Ovary (tissue), 9 donors: ENCODE measurements around the gene CST2. TPM values are rescaled to one million over a fixed set of nuclear protein-coding genes. Genes with fewer than 3 reads are reported as not detected.
"Not testable (repeated sequence)": the region's sequence is repeated elsewhere in the genome, so short reads cannot be mapped to it uniquely, and the experiment has no call there.

Experiments
- DNase-seq, 5 donors: peaks; one replicate each; pipeline ENCODE4 v3.0.0-alpha.2; 2019 to 2020
- H3K27ac ChIP-seq, 2 donors: fragments of 200-600 bp; one replicate each; pipeline versions ENCODE4 v1.5.1 to v1.8.0; 2019 to 2022
- H3K27me3 ChIP-seq: fragments of 200-600 bp; one replicate; pipeline ENCODE4 v1.8.0; 2022
- H3K36me3 ChIP-seq: fragments of 200-600 bp; sonication (generic); one replicate; pipeline ENCODE4 v1.5.1; 2019
- H3K4me1 ChIP-seq: one replicate; pipeline ENCODE4 v1.8.1; 2013; ENCODE audit warnings: mild to moderate bottlenecking, moderate library complexity; ENCODE audit not compliant: insufficient read depth
- H3K4me3 ChIP-seq: fragments of 200-600 bp; sonication (generic); one replicate; pipeline ENCODE4 v1.5.1; 2017
- H3K9me3 ChIP-seq, 2 donors: fragments of 200-600 bp in 1 of 2; sonication (generic) in 1 of 2; one replicate each; pipeline versions ENCODE4 v1.5.1 to v1.8.1; 2013 to 2019; ENCODE audit warnings: mild to moderate bottlenecking in 1 of 2, moderate library complexity in 1 of 2
- CTCF ChIP-seq, 3 donors: fragments of 450-650 bp in 2 of 3; fragments of 200-600 bp in 1 of 3; IDR thresholded peaks; one replicate each; pipeline versions ENCODE4 v1.5.1 to v1.8.0; 2016 to 2022; ENCODE audit warnings: antibody characterized with exemption in 3 of 3, mild to moderate bottlenecking in 1 of 3
- EP300 ChIP-seq: sonication (generic); formaldehyde crosslinking; IDR thresholded peaks from one replicate; pipeline ENCODE4 v1.6.1; 2017; ENCODE audit warnings: antibody characterized with exemption
- POLR2A ChIP-seq: fragments of 450-650 bp; IDR thresholded peaks from one replicate; pipeline ENCODE4 v1.6.1; 2017; ENCODE audit warnings: antibody characterized with exemption, mild to moderate bottlenecking, moderate library complexity
- WGBS, 3 donors: extraction: QIAGEN DNeasy Blood & Tissue Kit in 1 of 3; methylation state at CpG; one replicate each; pipeline versions ENCODE4 v1.1.5 to v1.1.7; 2013 to 2017; 5-methylcytosine and 5-hydroxymethylcytosine counted together
- intact Hi-C, 4 donors: fragments of 100-400 bp; cut with DNase I; formaldehyde crosslinking; loops; one replicate each; pipeline versions ENCODE4 v1.11.0 to v1.15.1; 2022 to 2023
- polyA plus RNA-seq, 2 donors: library from polyadenylated mRNA; stranded (reverse); fragments of 200-250 nt in 1 of 2; fragments of 350-450 nt in 1 of 2; fragmentation: Illumina TruSeq in 1 of 2; extraction: RNeasy Lipid Tissue Mini Kit (QIAGEN cat#74804) in 1 of 2; gene quantifications; one replicate each; pipeline ENCODE4 v1.2.3, GENCODE V29; 2013 to 2014
- total RNA-seq, 7 donors: library from RNA; depleted of rRNA in 2 of 7; stranded (reverse); fragments of >200 nt in 2 of 7; fragmentation: NEBNext Ultra II Directional in 3 of 7; extraction: Animal tissue kit (Norgen Biotek cat#: 25700) in 3 of 7; gene quantifications; one replicate each; pipeline versions ENCODE4 v1.1.0 to v1.2.4, GENCODE V29; 2016 to 2023
- donor health status: DM: no; HTN: no; CAD: no; lungs with moderate emphysema.
- donor health status: DM: no; HTN: no; CAD: no.
- donor health status: Bipolar disorder and iron deficiency.
- donor health status: DM: yes; HTN: yes; CAD: no.
- donor health status: DM: no; HTN: no; CAD: no.
- donor health status: DM: yes; HTN: yes; CAD: no.

The CST2 gene
- total and polyA plus RNA-seq, 9 donors: 0.28 TPM; not detected in 8

- Histone ChIP-seq H3K27me3 (no peaks in the 10 kb centered on the region), H3K4me1 (no peaks in the 10 kb centered on the region), H3K9me3 (no peaks in the 10 kb centered on the region), H3K4me3 (no peak overlapping the region), H3K36me3 (no peaks in the 10 kb centered on the region), H3K27ac (no peak overlapping the region)
- TF ChIP-seq POLR2A: no peak
- TF ChIP-seq CTCF (IDR thresholded peaks at IDR 0.05): no peak
- TF ChIP-seq EP300: no peak
- no peak for DNase-seq
- WGBS, 3 donors: 36 to 62% (median 40%) methylated on average over 3 of the region's 3 CpGs
- intact Hi-C loops: no loop called here
Measured at GRCh38 chr20:23832775-23833513, 6.4 kb upstream of the CST2 start.

- H3K27me3 ChIP-seq, H3K9me3 ChIP-seq, H3K4me3 ChIP-seq, DNase-seq, H3K27ac ChIP-seq, H3K36me3 ChIP-seq, intact Hi-C loops, H3K4me1 ChIP-seq: not testable (repeated sequence)
- 49 to 54% (median 49%) methylated on average over 3 of the region's 3 CpGs for WGBS, 3 donors
Measured at GRCh38 chr20:23831961-23832360, 5.4 kb upstream of the CST2 start.

- no peak for DNase-seq
- H3K27ac ChIP-seq: no peak overlapping the region
- no peak overlapping the region for H3K4me3 ChIP-seq
Measured at GRCh38 chr20:23823621-23824324, 2.8 kb downstream of the CST2 start.

GRCh38 chr20:23823111-23823510 lies 3.4 kb downstream of the CST2 start:
- TF ChIP-seq POLR2A: no peak
- TF ChIP-seq CTCF (IDR thresholded peaks at IDR 0.05): no peak
- TF ChIP-seq EP300: no peak
- Histone ChIP-seq H3K27me3 (no peaks in the 10 kb centered on the region), H3K4me3 (no peak overlapping the region), H3K9me3 (no peaks in the 10 kb centered on the region), H3K36me3 (no peaks in the 10 kb centered on the region), H3K4me1 (no peaks in the 10 kb centered on the region), H3K27ac (no peak overlapping the region)
- intact Hi-C loops: no loop called here
- WGBS, 3 donors: 32 to 38% (median 36%) methylated on average over 5 of the region's 5 CpGs
- no peak for DNase-seq

More at GRCh38 chr20:23823621-23824324, 2.8 kb downstream of the CST2 start:
- Histone ChIP-seq H3K4me1 (no peaks in the 10 kb centered on the region), H3K9me3 (no peaks in the 10 kb centered on the region), H3K36me3 (no peaks in the 10 kb centered on the region), H3K27me3 (no peaks in the 10 kb centered on the region)
- 32 to 69% (median 44%) methylated on average over 1 to 2 of the region's 2 CpGs for WGBS, 3 donors
- TF ChIP-seq EP300 (no peak), POLR2A (no peak), CTCF (IDR thresholded peaks at IDR 0.05) (no peak)
- intact Hi-C loops: no loop called here

- H3K27ac ChIP-seq: no peak overlapping the region
- no peaks in the 10 kb centered on the region for H3K36me3 ChIP-seq
- 29 to 52% (median 37%) methylated on average over 2 of the region's 2 CpGs for WGBS, 3 donors
- H3K4me3 ChIP-seq: no peak overlapping the region
- DNase-seq: no peak
- no peaks in the 10 kb centered on the region for H3K27me3 ChIP-seq
- H3K9me3 ChIP-seq: no peaks in the 10 kb centered on the region
- no peak for TF ChIP-seq POLR2A
- TF ChIP-seq EP300: no peak
- no peak for TF ChIP-seq CTCF (IDR thresholded peaks at IDR 0.05)
- no peaks in the 10 kb centered on the region for H3K4me1 ChIP-seq
- intact Hi-C loops: no loop called here
Measured at GRCh38 chr20:23820493-23820892, 6.0 kb downstream of the CST2 start.

- H3K27ac ChIP-seq, DNase-seq, H3K4me1 ChIP-seq, H3K4me3 ChIP-seq, H3K9me3 ChIP-seq, H3K36me3 ChIP-seq, intact Hi-C loops, H3K27me3 ChIP-seq: not testable (repeated sequence)
- 86 to 98% (median 96%) methylated on average over 1 of the region's 1 CpG for WGBS, 3 donors
Measured at GRCh38 chr20:23811559-23811958, 15.0 kb downstream of the CST2 start.

- H3K9me3 ChIP-seq, H3K27me3 ChIP-seq, H3K4me1 ChIP-seq, H3K27ac ChIP-seq, intact Hi-C loops, H3K4me3 ChIP-seq, DNase-seq, H3K36me3 ChIP-seq: not testable (repeated sequence)
- 79 to 89% (median 86%) methylated on average over 2 of the region's 2 CpGs for WGBS, 3 donors
Measured at GRCh38 chr20:23810349-23810748, 16.2 kb downstream of the CST2 start.
